Measurements from ENCODE around the gene TPPP3.

The TPPP3 gene

DNA sequence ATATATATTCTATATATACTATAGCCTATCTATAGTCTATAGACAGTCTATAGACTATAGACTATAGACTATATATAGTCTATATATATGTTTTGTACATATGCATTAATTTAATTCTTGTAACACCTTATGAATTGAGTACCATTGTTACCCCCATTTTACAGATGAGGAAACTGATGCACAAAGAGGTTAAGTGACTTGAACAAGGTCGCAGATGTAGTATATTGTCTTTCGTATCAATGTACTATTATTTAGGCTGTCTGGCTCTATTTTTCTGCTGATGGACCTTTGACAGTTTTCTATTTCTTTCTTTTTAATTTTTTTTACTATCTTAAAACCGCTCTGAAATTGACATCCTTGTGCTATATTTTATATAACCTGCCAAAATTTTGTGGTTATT, 52.0 kb downstream of the TPPP3 start:
- DNase-seq (ENCODE audit: low read depth) = no peak
